ENCODE results near the gene BCL11A.
A peak's percentile ranks its signal among the peaks of the same experiment; 100 is the strongest.
"Not testable (repeated sequence)": the region's sequence is repeated elsewhere in the genome, so short reads cannot be mapped to it uniquely, and the experiment has no call there.

Gene BCL11A

GRCh38 chr2:60423505-60423904 is 129.9 kb downstream of the BCL11A start:
- Histone ChIP-seq H3K23ac (ENCODE audit: low read length in 2 of 2) (no peak overlapping the region), H3K4me2 (ENCODE audit: low read length, poor library complexity, severe bottlenecking) (no peak overlapping the region), H3K27ac (ENCODE audit: low read length, poor library complexity, severe bottlenecking) (no peak overlapping the region), H3K18ac (ENCODE audit: low read depth in 1 of 2, low read length in 2 of 2) (no peak overlapping the region), H3K4me1 (ENCODE audit: control insufficient read depth, insufficient read depth, low read depth, low read length) (no peaks in the 10 kb centered on the region), H3K36me3 (ENCODE audit: control insufficient read depth in 1 of 2, insufficient read depth in 2 of 2, low read depth in 1 of 2, low read length in 2 of 2) (no peaks in the 10 kb centered on the region), H3K4ac (ENCODE audit: low read depth in 1 of 2, low read length in 2 of 2) (no peak overlapping the region), H3K14ac (ENCODE audit: low read length in 2 of 2) (no peak overlapping the region), H2BK5ac (ENCODE audit: low read depth, low read length, poor library complexity, severe bottlenecking) (no peak overlapping the region), H2BK15ac (ENCODE audit: low read depth, poor library complexity, severe bottlenecking) (no peak overlapping the region), H2BK12ac (ENCODE audit: low read length in 2 of 2) (no peak overlapping the region), H2AK5ac (ENCODE audit: low read length, severe bottlenecking) (no peak overlapping the region), H3K79me1 (replicated peaks; ENCODE audit: low read length, poor library complexity, severe bottlenecking) (no peaks in the 10 kb centered on the region), H4K91ac (ENCODE audit: low read length) (no peak overlapping the region), H3K4me3 (ENCODE audit: insufficient read depth in 1 of 2, low read depth in 1 of 2, low read length in 2 of 2) (no peak overlapping the region), H2AFZ (ENCODE audit: low read depth, low read length) (no peak overlapping the region), H3K27me3 (ENCODE audit: control insufficient read depth in 1 of 2, insufficient read depth in 1 of 2, low read length in 2 of 2) (no peaks in the 10 kb centered on the region), H3K9ac (ENCODE audit: low read length) (no peak overlapping the region), H3K9me3 (ENCODE audit: control insufficient read depth, low read length) (no peaks in the 10 kb centered on the region), H4K8ac (ENCODE audit: low read length) (no peak overlapping the region), H2BK120ac (ENCODE audit: low read depth, low read length) (no peak overlapping the region)
- no peak for DNase-seq
- 29% methylated on average over 1 of the region's 1 CpG for WGBS

- Histone ChIP-seq H3K27ac (ENCODE audit: low read length, poor library complexity, severe bottlenecking) (no peak overlapping the region), H4K8ac (ENCODE audit: low read length) (no peak overlapping the region), H3K4me1 (ENCODE audit: control insufficient read depth, insufficient read depth, low read depth, low read length) (no peaks in the 10 kb centered on the region), H2BK15ac (ENCODE audit: low read depth, poor library complexity, severe bottlenecking) (no peak overlapping the region), H2AK5ac (ENCODE audit: low read length, severe bottlenecking) (no peak overlapping the region), H2AFZ (ENCODE audit: low read depth, low read length) (peak overlapping the region; percentile 14), H3K23ac (ENCODE audit: low read length in 2 of 2) (no peak overlapping the region), H2BK5ac (ENCODE audit: low read depth, low read length, poor library complexity, severe bottlenecking) (no peak overlapping the region), H3K14ac (ENCODE audit: low read length in 2 of 2) (no peak overlapping the region), H3K9ac (ENCODE audit: low read length) (no peak overlapping the region), H3K36me3 (ENCODE audit: control insufficient read depth in 1 of 2, insufficient read depth in 2 of 2, low read depth in 1 of 2, low read length in 2 of 2) (no peaks in the 10 kb centered on the region), H3K79me1 (replicated peaks; ENCODE audit: low read length, poor library complexity, severe bottlenecking) (no peaks in the 10 kb centered on the region), H3K27me3 (ENCODE audit: control insufficient read depth in 1 of 2, insufficient read depth in 1 of 2, low read length in 2 of 2) (no peaks in the 10 kb centered on the region), H3K4me2 (ENCODE audit: low read length, poor library complexity, severe bottlenecking) (no peak overlapping the region), H3K18ac (ENCODE audit: low read depth in 1 of 2, low read length in 2 of 2) (no peak overlapping the region), H3K9me3 (ENCODE audit: control insufficient read depth, low read length) (no peaks in the 10 kb centered on the region), H3K4me3 (ENCODE audit: insufficient read depth in 1 of 2, low read depth in 1 of 2, low read length in 2 of 2) (no peak overlapping the region), H2BK120ac (ENCODE audit: low read depth, low read length) (no peak overlapping the region), H2BK12ac (ENCODE audit: low read length in 2 of 2) (no peak overlapping the region), H3K4ac (ENCODE audit: low read depth in 1 of 2, low read length in 2 of 2) (no peak overlapping the region), H4K91ac (ENCODE audit: low read length) (no peak overlapping the region)
- DNase-seq: no peak
- 28% methylated on average over 6 of the region's 7 CpGs for WGBS
Observed at GRCh38 chr2:60422826-60423483, 130.5 kb downstream of the BCL11A start.

GRCh38 chr2:60417210-60417609 is 136.2 kb downstream of the BCL11A start:
- H2BK120ac ChIP-seq (ENCODE audit: low read depth, low read length); H3K4me3 ChIP-seq (ENCODE audit: insufficient read depth in 1 of 2, low read depth in 1 of 2, low read length in 2 of 2); H3K36me3 ChIP-seq (ENCODE audit: control insufficient read depth in 1 of 2, insufficient read depth in 2 of 2, low read depth in 1 of 2, low read length in 2 of 2); H2AFZ ChIP-seq (ENCODE audit: low read depth, low read length); H3K4me1 ChIP-seq (ENCODE audit: control insufficient read depth, insufficient read depth, low read depth, low read length); H2BK12ac ChIP-seq (ENCODE audit: low read length in 2 of 2); H2BK5ac ChIP-seq (ENCODE audit: low read depth, low read length, poor library complexity, severe bottlenecking); H3K79me1 ChIP-seq (replicated peaks; ENCODE audit: low read length, poor library complexity, severe bottlenecking); H3K27me3 ChIP-seq (ENCODE audit: control insufficient read depth in 1 of 2, insufficient read depth in 1 of 2, low read length in 2 of 2); H2BK15ac ChIP-seq (ENCODE audit: low read depth, poor library complexity, severe bottlenecking); H3K18ac ChIP-seq (ENCODE audit: low read depth in 1 of 2, low read length in 2 of 2); H3K23ac ChIP-seq (ENCODE audit: low read length in 2 of 2); H3K4ac ChIP-seq (ENCODE audit: low read depth in 1 of 2, low read length in 2 of 2); H3K14ac ChIP-seq (ENCODE audit: low read length in 2 of 2); H3K4me2 ChIP-seq (ENCODE audit: low read length, poor library complexity, severe bottlenecking); H3K9ac ChIP-seq (ENCODE audit: low read length); H2AK5ac ChIP-seq (ENCODE audit: low read length, severe bottlenecking); DNase-seq; H4K91ac ChIP-seq (ENCODE audit: low read length); H3K27ac ChIP-seq (ENCODE audit: low read length, poor library complexity, severe bottlenecking); H4K8ac ChIP-seq (ENCODE audit: low read length): not testable (repeated sequence)
- H3K9me3 ChIP-seq (ENCODE audit: control insufficient read depth, low read length): peaks cover 11% of the 10 kb centered on the region
- 63% methylated on average over 1 of the region's 1 CpG for WGBS

- Histone ChIP-seq H3K14ac (ENCODE audit: low read length in 2 of 2) (no peak overlapping the region), H2BK12ac (ENCODE audit: low read length in 2 of 2) (no peak overlapping the region), H4K91ac (ENCODE audit: low read length) (no peak overlapping the region), H2BK5ac (ENCODE audit: low read depth, low read length, poor library complexity, severe bottlenecking) (no peak overlapping the region), H3K27ac (ENCODE audit: low read length, poor library complexity, severe bottlenecking) (no peak overlapping the region), H3K4me2 (ENCODE audit: low read length, poor library complexity, severe bottlenecking) (no peak overlapping the region), H2BK15ac (ENCODE audit: low read depth, poor library complexity, severe bottlenecking) (no peak overlapping the region), H3K79me1 (replicated peaks; ENCODE audit: low read length, poor library complexity, severe bottlenecking) (no peaks in the 10 kb centered on the region), H3K23ac (ENCODE audit: low read length in 2 of 2) (no peak overlapping the region), H3K4me1 (ENCODE audit: control insufficient read depth, insufficient read depth, low read depth, low read length) (no peaks in the 10 kb centered on the region), H3K36me3 (ENCODE audit: control insufficient read depth in 1 of 2, insufficient read depth in 2 of 2, low read depth in 1 of 2, low read length in 2 of 2) (no peaks in the 10 kb centered on the region), H2AK5ac (ENCODE audit: low read length, severe bottlenecking) (no peak overlapping the region), H3K4ac (ENCODE audit: low read depth in 1 of 2, low read length in 2 of 2) (no peak overlapping the region), H4K8ac (ENCODE audit: low read length) (no peak overlapping the region), H3K9me3 (ENCODE audit: control insufficient read depth, low read length) (peaks cover 11% of the 10 kb centered on the region), H3K9ac (ENCODE audit: low read length) (no peak overlapping the region), H2BK120ac (ENCODE audit: low read depth, low read length) (no peak overlapping the region), H3K4me3 (ENCODE audit: insufficient read depth in 1 of 2, low read depth in 1 of 2, low read length in 2 of 2) (no peak overlapping the region), H3K18ac (ENCODE audit: low read depth in 1 of 2, low read length in 2 of 2) (no peak overlapping the region), H3K27me3 (ENCODE audit: control insufficient read depth in 1 of 2, insufficient read depth in 1 of 2, low read length in 2 of 2) (peaks cover 0 to 6% of the 10 kb centered on the region in 2 experiments), H2AFZ (ENCODE audit: low read depth, low read length) (no peak overlapping the region)
- DNase-seq: peak; percentile 47
- WGBS: 59% methylated on average over 10 of the region's 10 CpGs
Observed at GRCh38 chr2:60416221-60417008, 137.0 kb downstream of the BCL11A start.

Data from mesenchymal stem cell (in vitro differentiated cells and primary cell).